ENCODE data around the gene BTBD2. TPM values are rescaled to one million over a fixed set of nuclear protein-coding genes. Genes with fewer than 3 reads are reported as not detected.

BTBD2 gene
- total and polyA plus RNA-seq, 2 donors (not counting 1 experiment from before 2014, with no cell fraction given) = 75.2 to 85.6 TPM

DNA sequence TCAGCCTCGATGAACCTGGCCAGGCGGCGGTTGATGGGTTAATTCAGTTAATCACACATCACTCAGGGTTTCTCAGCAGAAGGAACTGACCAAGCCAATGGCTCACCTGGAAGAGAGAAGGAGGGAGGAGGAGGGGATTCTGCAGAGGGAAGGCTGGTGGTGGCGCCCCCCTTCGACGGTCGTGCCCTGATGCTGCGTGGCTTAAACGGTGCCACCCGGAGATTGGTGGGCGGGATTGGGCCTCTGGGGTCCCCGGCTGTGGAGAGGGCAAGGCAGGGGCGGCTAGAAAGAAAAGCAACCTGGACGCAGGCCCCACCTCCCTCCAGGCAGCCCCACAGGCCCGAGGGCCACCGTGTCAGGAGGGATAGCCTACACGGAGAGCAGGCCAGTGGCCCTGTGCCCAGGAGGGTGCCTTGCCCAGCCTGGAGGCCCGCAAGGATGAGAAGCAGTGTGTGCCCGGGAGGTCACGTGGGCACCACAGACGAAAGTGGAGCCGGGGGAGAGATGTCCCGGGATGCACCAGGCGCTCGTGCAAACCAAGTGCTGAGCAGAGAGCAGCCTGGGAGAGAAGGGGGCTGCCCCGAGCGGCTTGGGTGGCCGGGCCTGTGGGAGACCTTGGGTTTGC, 58.5 kb downstream of the BTBD2 start:
- DNase-seq (no peak), ATAC-seq (ENCODE audit: low read depth) (no peak)
- Mint-ChIP-seq H3K27me3 (no peaks in the 10 kb centered on the region), H3K4me3 (no peak overlapping the region), H3K9me3 (ENCODE audit: insufficient read depth) (no peaks in the 10 kb centered on the region), H3K4me1 (peaks cover 24% of the 10 kb centered on the region), H3K27ac (no peak overlapping the region)
- Histone ChIP-seq H3K79me2 (ENCODE audit: control insufficient read depth, insufficient read depth, low read length) (peaks cover 97% of the 10 kb centered on the region), H3K4me2 (replicated peaks; ENCODE audit: low read depth, low read length, poor library complexity, severe bottlenecking) (no peak overlapping the region), H3K27me3 (replicated peaks in 1 of 4; ENCODE audit: control extremely low read depth in 1 of 4, control insufficient read depth in 3 of 4, insufficient read depth in 4 of 4, low read length in 3 of 4) (no peaks in the 10 kb centered on the region), H2AFZ (ENCODE audit: insufficient read depth, low read depth, low read length, poor library complexity, severe bottlenecking) (no peak overlapping the region), H3K36me3 (replicated peaks in 1 of 2; ENCODE audit: control extremely low read depth in 1 of 2, control insufficient read depth in 1 of 2, extremely low read depth in 1 of 2, insufficient read depth in 2 of 2, low read length in 1 of 2) (peaks cover 0 to 37% of the 10 kb centered on the region in 2 experiments), H3K9me3 (ENCODE audit: control extremely low read depth in 1 of 3, control insufficient read depth in 2 of 3, insufficient read depth in 1 of 3, low read length in 2 of 3) (peaks cover 0 to 2% (median 0%) of the 10 kb centered on the region in 3 donors), H3K4me1 (ENCODE audit: control insufficient read depth in 2 of 2, insufficient read depth in 2 of 2, low read length in 2 of 2) (peaks cover 3 to 11% of the 10 kb centered on the region in 2 donors), H3K9ac (ENCODE audit: low read length) (no peak overlapping the region), H4K20me1 (ENCODE audit: control insufficient read depth, insufficient read depth, low read length, poor library complexity, severe bottlenecking) (peaks cover 95% of the 10 kb centered on the region), H3K27ac (ENCODE audit: low read length in 2 of 2) (no peak overlapping the region), H3K4me3 (ENCODE audit: control extremely low read depth in 1 of 5, extremely low read depth in 1 of 5, insufficient read depth in 1 of 5, low read depth in 2 of 5, low read length in 4 of 5) (no peak overlapping the region)
- intact Hi-C loops (cut with micrococcal nuclease) = no loop called here
- TF ChIP-seq, protein P1, sequence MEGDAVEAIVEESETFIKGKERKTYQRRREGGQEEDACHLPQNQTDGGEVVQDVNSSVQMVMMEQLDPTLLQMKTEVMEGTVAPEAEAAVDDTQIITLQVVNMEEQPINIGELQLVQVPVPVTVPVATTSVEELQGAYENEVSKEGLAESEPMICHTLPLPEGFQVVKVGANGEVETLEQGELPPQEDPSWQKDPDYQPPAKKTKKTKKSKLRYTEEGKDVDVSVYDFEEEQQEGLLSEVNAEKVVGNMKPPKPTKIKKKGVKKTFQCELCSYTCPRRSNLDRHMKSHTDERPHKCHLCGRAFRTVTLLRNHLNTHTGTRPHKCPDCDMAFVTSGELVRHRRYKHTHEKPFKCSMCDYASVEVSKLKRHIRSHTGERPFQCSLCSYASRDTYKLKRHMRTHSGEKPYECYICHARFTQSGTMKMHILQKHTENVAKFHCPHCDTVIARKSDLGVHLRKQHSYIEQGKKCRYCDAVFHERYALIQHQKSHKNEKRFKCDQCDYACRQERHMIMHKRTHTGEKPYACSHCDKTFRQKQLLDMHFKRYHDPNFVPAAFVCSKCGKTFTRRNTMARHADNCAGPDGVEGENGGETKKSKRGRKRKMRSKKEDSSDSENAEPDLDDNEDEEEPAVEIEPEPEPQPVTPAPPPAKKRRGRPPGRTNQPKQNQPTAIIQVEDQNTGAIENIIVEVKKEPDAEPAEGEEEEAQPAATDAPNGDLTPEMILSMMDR (IDR thresholded peaks at IDR 0.05) = no peak
- TF ChIP-seq EZH2 (IDR thresholded peaks at IDR 0.05; ENCODE audit: borderline replicate concordance, insufficient read depth, low read depth, low read length, poor library complexity, severe bottlenecking) = no peak
- ChIA-PET CTCF (no interaction called here), POLR2A (no interaction called here)
- WGBS (ENCODE audit: insufficient coverage) = 96% methylated on average over 22 of the region's 28 CpGs

DNA sequence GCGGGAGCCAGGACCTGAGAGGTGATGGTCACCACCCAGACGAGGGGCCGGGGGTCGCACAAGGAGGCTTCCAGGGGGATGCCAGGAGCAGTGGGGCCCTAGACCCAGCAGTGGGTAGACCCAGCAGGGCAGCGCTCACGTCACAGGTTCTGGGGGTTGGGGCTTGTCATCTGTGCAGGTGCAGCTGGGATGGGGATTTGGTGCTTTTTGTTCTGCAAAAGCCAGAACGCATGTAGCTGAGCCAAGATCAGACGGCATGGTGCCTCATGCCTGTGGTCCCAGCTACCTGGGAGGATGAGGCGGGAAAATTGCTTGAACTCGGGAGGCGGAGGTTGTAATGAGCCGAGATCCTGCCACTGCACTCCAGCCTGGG, 59.4 kb downstream of the BTBD2 start:
- H3K27ac Mint-ChIP-seq = no peak overlapping the region
- H4K20me1 ChIP-seq (ENCODE audit: control insufficient read depth, insufficient read depth, low read length, poor library complexity, severe bottlenecking) = peaks cover 95% of the 10 kb centered on the region
- H3K27me3 ChIP-seq (replicated peaks in 1 of 4; ENCODE audit: control extremely low read depth in 1 of 4, control insufficient read depth in 3 of 4, insufficient read depth in 4 of 4, low read length in 3 of 4) = no peaks in the 10 kb centered on the region
- POLR2A ChIA-PET = no interaction called here
- peaks cover 1 to 36% of the 10 kb centered on the region in 2 experiments for H3K36me3 ChIP-seq (replicated peaks in 1 of 2; ENCODE audit: control extremely low read depth in 1 of 2, control insufficient read depth in 1 of 2, extremely low read depth in 1 of 2, insufficient read depth in 2 of 2, low read length in 1 of 2)
- CTCF ChIA-PET = no interaction called here
- H3K4me3 ChIP-seq (ENCODE audit: control extremely low read depth in 1 of 5, extremely low read depth in 1 of 5, insufficient read depth in 1 of 5, low read depth in 2 of 5, low read length in 4 of 5) = no peak overlapping the region
- H3K27me3 Mint-ChIP-seq = no peaks in the 10 kb centered on the region
- no peak overlapping the region for H3K4me2 ChIP-seq (replicated peaks; ENCODE audit: low read depth, low read length, poor library complexity, severe bottlenecking)
- H3K9ac ChIP-seq (ENCODE audit: low read length) = no peak overlapping the region
- DNase-seq (no peak), ATAC-seq (ENCODE audit: low read depth) (no peak)
- H3K27ac ChIP-seq (ENCODE audit: low read length in 2 of 2) = no peak overlapping the region
- intact Hi-C loops (cut with micrococcal nuclease) = no loop called here
- H3K4me1 Mint-ChIP-seq = peaks cover 20% of the 10 kb centered on the region
- no peak for TF ChIP-seq EZH2 (IDR thresholded peaks at IDR 0.05; ENCODE audit: borderline replicate concordance, insufficient read depth, low read depth, low read length, poor library complexity, severe bottlenecking)
- TF ChIP-seq, protein P1 (IDR thresholded peaks at IDR 0.05) = no peak
- H3K9me3 Mint-ChIP-seq (ENCODE audit: insufficient read depth) = no peaks in the 10 kb centered on the region
- 95% methylated on average over 12 of the region's 12 CpGs for WGBS (ENCODE audit: insufficient coverage)
- no peak overlapping the region for H3K4me3 Mint-ChIP-seq
- peaks cover 97% of the 10 kb centered on the region for H3K79me2 ChIP-seq (ENCODE audit: control insufficient read depth, insufficient read depth, low read length)
- no peak overlapping the region for H2AFZ ChIP-seq (ENCODE audit: insufficient read depth, low read depth, low read length, poor library complexity, severe bottlenecking)
- peaks cover 0 to 4% of the 10 kb centered on the region in 2 donors for H3K4me1 ChIP-seq (ENCODE audit: control insufficient read depth in 2 of 2, insufficient read depth in 2 of 2, low read length in 2 of 2)
- H3K9me3 ChIP-seq (ENCODE audit: control extremely low read depth in 1 of 3, control insufficient read depth in 2 of 3, insufficient read depth in 1 of 3, low read length in 2 of 3) = peaks cover 0 to 2% (median 0%) of the 10 kb centered on the region in 3 donors

Measured in B cell (primary cell).